Right ventricle myocardium superior (tissue), 1 donor: Measurements from ENCODE around the gene CARD11. TPM values are rescaled to one million over a fixed set of nuclear protein-coding genes. Genes with fewer than 3 reads are reported as not detected.

ENCODE experiments used
- ATAC-seq: fragments of 200-7000 bp; cut with Tn5 transposase; one replicate; pipeline ENCODE4 v1.9.1; 2020; ENCODE audit warnings: mild to moderate bottlenecking; ENCODE audit not compliant: poor library complexity
- DNase-seq: peaks from one replicate; pipeline ENCODE4 v3.0.0-alpha.2; 2020
- intact Hi-C: fragments of 100-400 bp; cut with DNase I; formaldehyde crosslinking; loops from one replicate; pipeline ENCODE4 v1.11.2; 2022
- long read RNA-seq: library from polyadenylated mRNA; unstranded; transcript quantifications from one replicate; pipeline ENCODE4 v2.0.0, GENCODE V29; 2021
- total RNA-seq: library from RNA; stranded (reverse); fragmentation: NEBNext Ultra II Directional; extraction: Animal tissue kit (Norgen Biotek cat#: 25700); gene quantifications from one replicate; pipeline ENCODE4 v1.2.1, GENCODE V29; 2021
- donor health status: DM: no; HTN: yes; CAD: no; lungs with severe emphysema.

The CARD11 gene
- total RNA-seq: 0.22 TPM
- long read RNA-seq: 0 reads

DNA sequence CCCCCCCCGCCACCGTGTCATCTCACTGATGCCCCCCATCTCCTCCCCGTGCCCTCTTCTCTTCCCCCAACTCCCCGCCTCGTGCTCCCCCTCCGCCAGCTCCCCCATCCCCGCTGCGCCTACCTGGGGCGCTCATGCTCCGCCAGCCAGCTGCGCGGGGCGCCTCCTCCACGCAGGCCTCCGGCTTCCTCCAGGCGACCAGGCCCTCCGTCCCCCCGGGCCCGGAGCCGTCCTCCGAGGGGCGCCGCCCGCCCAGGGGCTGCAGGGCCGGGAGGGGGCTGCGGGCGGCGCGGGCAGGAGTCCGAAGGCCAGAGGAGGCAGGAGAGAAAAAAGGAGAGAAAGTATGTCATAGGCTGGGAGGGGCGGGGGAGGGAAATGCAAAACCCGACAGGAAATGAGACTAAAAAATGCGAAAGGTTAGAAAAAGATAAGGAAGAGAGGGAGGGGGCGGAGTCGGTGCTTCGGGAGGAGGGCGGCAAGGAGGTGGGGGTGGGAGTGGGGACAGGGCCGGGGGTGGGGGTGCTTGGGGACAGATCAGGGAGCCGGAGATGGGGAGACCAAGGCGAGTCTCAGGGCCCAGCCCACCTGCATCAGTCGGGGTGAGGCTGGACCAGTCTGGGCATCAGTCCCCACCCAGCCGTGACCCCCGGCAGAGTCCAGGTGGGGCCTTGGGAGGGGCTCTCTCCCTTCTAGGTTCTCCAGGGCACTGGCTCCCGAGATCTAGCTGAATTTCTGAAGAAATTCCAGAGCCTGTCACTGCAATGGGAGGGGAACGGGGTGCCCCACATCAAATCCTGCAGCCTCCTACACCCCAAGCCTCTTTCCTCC, at the start of gene CARD11:
Gene CARD11 (minus strand): TSS at position 324 of the 828 bp plus-strand sequence. CDS start 85,361 bp downstream, outside the sequence.
- ATAC-seq (no peak), DNase-seq (no peak)
- intact Hi-C loops: no loop called here

DNA sequence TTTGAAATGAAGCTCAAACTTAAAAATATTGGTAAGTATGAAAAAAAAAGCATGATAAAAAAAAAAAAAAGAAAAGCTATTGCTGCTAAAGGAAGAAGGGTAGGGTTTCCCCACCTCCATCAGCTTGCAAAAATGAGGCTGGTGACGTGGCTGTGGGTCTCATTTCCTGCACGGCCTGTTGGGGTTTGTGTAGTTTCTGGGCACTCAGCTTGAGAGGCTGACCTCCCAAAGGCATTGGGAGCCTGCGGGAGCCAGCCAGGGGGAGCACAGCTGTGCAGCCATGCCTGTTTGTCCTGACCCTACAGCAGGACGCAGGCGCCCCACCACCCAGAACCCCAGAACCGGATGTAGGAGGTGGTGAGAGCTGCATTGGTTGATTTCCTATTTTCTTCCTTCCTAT, 48.8 kb upstream of the CARD11 start:
- intact Hi-C loops: no loop called here
- ATAC-seq: peak; percentile 70
- DNase-seq: peak; percentile 68

DNA sequence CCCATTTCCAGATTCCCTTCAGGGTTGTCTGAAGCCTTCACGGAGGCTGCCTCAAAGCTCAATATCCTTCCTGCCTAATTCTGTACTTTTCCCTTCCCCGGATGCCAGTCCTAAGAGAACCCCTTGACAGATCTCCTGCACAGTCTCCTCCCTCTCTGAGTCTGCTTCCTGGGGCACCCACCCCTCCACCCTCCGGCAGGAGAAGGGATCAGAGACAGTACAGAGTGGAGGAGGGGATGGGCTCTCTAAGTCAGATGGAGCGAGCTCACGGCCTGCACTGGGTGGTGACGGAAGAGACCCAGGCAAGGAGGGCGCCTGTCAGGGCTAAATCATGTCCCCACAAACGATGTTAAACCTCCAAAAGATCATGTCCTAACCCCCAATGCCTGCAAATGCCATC, 48.0 kb upstream of the CARD11 start:
- no peak for ATAC-seq
- DNase-seq: no peak
- intact Hi-C loops: no loop called here

DNA sequence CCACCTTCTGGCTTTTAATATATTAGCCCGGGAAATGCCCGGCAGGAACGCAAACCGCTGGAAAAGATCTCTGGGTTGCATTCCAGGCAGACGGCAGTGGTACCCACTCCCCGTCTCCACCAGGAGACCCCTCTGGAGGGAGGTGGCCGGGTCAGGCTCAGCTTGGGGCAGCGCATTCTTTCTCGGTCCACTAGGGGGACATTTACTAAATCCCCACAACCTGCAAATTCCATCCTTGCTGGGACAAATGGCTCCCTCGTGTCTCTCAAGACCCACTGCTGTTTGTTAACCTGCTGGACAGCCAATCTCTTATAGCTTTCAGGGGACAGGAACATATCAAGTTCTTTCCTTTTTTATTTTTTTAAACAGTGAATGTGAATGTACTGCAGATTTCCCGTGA, 45.8 kb upstream of the CARD11 start:
- intact Hi-C loops: no loop called here
- no peak for ATAC-seq

DNA sequence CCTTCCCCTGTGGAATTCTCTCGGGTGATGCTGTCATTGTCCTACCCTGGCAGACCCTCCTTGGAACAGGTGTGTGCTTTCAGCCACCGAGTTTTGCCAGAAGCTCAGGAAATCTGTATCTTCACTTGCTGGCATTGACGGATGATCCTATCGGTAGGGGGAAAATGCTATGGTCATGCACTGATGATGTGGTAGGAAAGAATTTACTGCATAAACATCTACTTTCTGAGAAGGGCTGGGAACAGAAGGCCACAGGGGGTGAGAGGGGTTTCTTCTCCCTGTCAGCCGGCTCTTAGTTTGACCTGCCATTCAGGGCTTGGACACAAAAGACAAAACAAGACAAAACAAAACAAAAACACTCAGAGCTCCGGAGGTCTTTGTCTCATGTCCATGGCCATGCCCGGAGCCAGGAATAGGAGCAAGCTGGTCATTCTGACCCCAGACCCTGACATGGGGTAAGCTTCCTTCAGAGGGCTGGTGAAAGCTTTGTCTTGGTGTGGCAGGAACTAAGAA, 43.6 kb upstream of the CARD11 start:
- no peak for ATAC-seq
- intact Hi-C loops: no loop called here
- no peak for DNase-seq

More for the DNA sequence above, 45.8 kb upstream of the CARD11 start:
- DNase-seq: no peak

DNA sequence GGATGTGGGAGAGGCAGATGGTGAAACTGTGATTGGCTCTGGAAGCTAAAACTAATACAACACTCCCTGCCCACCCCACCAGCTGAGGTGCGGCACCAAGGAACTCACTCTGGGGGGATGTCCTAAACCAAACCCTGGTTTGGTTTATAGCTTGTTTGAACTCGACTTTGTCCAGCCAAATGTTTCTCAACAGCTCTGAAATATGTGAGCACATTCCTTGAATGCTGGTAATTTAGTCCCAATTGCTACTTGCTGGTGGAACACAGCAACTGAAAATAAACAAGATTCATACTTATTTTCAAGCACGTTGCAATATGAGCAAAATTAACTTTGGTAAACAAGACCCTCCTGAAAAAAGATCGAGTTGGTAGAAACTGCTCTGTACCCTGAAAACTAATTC, 39.7 kb upstream of the CARD11 start:
- no peak for ATAC-seq
- intact Hi-C loops: no loop called here
- DNase-seq: no peak

DNA sequence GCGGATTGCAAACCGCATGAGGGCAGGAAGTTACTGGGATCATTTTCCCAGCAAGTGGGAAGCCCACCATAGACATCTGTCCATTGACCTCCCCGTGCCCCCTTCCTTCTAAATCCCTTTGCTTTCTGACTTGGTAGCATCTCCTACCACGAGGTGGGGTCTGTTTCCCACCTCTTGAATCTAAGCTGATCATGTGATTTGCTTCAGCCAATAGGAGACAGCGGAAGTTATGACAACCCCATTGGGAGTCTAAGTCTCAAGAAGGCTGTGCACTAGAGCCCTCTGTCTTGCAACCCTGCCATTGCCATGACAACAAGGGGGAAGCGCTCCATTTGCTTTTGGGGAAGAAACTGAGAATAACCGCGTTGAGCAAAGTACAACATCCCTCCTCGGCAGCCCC, 39.2 kb upstream of the CARD11 start:
- no peak for ATAC-seq
- intact Hi-C loops: no loop called here
- DNase-seq: no peak

DNA sequence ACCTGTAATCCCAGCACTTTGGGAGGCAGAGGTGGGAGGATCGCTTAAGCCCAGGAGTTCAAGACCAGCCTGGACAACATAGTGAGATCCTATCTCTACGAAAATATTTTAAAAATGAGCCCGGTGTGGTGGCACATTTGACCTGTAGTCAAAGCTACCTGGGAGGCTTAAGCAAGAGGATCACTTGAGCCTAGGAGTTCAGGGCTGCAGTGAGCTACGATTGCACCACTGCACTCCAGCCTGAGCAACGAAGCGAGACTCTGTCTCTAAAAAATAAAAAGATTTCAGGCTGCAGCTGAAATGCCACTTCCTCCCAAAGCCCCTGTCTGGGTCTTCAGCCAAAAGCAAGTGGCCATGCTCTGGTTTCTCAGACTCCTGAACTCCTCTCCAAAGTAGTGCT, 38.7 kb upstream of the CARD11 start:
- DNase-seq (no peak), ATAC-seq (no peak)
- intact Hi-C loops: no loop called here

DNA sequence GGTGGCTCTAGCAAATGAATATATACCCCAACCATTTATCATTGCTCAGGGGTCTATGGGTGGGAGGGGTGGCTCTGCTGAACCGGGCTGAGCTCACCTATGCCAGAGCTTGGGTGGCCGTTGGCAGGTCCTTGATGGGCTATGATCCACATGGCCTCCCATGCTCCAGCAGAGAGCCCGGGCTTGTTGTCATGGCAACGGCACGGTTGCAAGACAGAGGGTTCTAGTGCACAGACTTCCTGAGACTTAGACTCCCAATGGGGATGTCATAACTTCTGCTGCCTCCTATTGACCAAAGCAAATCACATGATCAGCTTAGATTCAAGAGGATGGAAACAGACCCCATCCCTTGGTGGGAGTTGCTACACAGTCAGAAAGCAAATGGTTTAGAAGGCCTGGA, 36.4 kb upstream of the CARD11 start:
- intact Hi-C loops: no loop called here
- no peak for ATAC-seq
- DNase-seq: no peak

DNA sequence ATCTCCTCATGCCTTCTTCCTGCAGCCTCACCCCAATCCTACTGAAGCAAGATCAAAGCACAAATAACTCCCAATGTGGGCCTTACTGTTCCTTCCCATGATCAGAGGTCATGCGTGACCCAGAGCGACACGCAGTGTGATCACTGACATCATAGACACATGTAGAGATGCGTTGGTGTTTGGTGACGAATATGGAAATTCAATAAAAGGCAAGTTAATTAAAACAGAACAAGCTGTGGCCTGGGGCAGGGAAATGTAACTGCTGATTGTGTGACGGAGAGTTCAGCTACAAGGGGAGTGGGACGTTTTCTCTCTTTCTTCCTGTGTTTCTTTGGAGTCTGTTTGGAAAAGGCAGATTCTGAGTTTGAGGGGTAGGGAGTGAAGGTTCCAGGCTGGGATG, 34.8 kb upstream of the CARD11 start:
- intact Hi-C loops: no loop called here
- no peak for ATAC-seq
- DNase-seq: no peak

DNA sequence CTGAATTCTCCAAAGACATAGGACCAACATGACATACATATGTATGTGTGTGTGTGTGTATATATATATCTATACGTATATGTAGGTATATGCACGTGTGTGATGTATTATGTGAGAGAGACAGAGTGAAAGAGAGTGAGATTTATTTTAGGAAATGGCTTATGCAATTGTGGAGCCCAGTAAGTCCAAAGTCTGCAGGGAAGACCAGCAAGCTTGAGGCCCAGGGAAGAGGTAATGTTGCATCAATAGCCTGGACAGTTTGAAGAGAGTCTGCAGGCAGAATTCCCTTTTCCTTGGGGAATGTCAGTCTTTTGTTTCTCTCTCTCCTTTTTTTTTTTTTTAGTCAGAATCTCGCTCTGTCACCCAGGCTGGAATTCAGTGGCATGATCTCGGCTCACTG, 33.0 kb upstream of the CARD11 start:
- intact Hi-C loops: no loop called here
- no peak for ATAC-seq
- DNase-seq: no peak

DNA sequence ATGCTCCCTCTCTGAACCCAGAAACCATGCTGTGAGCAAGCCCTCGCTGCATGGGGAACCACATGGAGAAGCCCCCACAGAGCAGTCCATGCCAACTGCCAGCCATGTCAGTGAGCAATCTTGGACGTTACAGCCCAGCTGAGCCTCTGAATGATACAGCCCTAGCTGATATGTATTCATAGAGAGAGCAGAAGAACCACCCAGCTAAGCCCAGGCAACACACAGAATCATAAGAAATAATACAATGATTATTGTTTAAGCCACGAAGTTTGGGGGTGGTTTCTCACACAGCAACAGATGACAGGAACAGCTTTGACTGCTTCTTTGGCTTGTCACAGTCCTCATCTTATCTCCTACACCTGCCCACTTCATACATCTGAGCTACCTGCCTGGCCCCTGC, 32.5 kb upstream of the CARD11 start:
- intact Hi-C loops: no loop called here
- DNase-seq (no peak), ATAC-seq (no peak)

DNA sequence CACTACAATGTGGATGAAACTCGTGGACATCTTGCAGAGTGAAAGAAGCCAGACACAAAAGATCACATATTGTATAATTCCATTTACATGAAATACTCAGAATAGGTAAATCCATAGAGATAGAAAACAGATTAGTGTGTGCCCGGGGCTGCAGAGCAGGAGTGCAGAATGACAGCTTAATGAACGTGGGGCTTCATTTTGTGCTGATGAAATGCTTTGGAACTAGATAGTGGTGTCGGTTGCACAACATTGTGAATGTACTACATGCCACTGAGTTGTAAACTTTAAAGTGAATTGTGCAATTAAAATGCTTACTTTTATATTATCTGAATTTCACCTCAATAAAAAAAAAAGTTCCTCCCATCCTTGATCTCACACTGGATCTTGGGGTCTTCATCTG, 31.8 kb upstream of the CARD11 start:
- ATAC-seq (no peak), DNase-seq (no peak)
- intact Hi-C loops: no loop called here

DNA sequence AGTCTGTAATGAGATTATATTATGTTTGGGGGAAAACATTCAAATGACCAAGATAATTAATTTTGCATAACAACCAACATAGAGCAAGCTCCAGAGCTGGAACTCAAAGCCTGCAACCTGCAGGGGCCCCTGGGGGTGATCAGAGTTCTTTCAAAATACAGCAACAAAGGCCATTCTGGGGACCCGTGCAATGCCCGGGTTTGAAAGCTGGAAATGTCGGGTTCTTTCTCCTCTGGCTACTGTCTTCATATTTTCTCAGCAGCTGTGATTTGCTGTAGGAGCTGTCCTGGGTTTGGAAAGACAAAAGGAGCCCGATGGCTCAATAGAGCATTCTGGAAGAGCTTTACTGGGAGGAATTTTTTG, 30.8 kb upstream of the CARD11 start:
- ATAC-seq (no peak), DNase-seq (no peak)
- intact Hi-C loops: no loop called here

DNA sequence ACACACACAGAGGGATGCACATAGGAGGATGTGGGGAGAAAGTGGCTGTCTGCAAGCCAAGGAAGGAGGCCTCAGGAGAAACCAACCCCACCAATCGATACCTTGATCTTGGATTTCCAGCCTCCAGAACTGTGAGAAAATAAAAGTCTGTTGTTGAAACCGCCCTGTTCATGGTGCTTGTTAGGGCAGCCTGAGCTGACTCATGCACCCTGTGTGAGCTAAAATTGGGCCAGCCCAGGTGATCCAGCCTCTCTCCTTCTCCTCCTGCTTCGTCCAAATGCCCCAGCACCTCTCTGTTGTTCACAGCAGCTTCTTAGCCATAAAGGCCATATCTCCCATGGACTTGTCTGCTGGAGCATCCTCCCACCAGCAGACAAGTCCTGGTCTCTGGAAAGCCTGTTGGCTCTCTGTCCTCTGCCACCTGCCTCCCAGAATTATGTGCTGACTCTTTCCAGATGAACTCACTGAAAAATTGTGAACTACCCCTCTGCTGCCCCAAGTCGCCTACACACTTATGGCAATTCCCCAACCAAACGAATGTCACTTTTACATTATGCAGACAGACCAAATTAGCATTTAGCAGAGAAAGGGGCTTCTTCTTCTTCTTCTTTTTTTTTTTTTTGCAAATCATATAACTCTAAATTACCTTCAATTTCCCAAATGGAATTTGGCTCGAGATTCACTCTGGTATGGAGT, 30.2 kb upstream of the CARD11 start:
- ATAC-seq (no peak), DNase-seq (no peak)
- intact Hi-C loops: no loop called here

DNA sequence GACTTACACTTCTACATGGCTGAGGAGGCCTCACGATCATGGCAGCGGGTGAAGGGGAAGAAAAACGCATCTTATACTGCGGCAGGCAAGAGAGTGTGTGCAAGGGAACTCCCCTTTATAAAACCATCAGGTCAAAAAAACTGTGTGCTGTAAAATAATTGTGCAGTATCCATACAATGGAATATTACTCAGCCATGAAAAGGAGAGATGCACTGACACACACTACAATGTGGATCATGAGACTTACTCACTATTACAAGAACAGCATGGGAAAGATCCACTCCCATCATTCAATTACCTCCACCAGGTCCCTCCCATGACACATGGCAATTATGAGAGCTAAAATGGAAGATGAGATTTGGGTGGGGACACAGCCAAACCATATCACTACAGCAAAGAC, 27.2 kb upstream of the CARD11 start:
- DNase-seq (no peak), ATAC-seq (no peak)
- intact Hi-C loops: no loop called here

DNA sequence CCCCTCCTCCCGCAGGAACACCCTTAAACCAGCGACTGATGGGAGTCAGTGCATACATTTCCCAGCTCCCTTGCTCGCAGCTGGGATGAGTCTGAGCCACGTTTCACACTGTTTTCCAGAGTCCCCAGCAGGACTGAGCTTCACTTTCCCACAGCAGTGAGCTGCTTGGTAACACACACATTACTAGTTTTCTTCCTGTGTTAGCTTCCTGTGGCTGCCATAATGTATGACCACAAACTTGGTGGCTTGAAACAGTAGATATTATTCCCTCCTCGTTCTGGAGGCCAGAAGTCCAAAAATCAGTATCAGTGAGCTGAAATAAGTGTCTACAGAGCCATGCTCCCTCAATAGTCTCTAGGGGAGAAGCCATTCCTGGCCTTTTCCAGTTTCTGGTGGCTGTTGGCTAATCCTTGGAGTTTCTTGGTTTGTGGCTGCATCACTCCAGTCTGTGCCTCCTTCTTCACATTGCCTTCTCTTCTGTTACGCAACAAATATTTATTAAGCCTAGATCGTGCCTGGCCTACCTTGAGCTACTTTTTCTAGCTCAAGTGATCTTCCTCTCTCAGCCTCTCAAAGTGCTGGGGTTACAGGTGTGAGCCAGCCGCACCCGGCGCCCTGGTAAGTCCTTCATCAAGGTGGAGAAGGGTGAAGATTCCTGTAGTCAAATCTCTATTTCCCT, 26.2 kb upstream of the CARD11 start:
- intact Hi-C loops: no loop called here
- no peak for ATAC-seq
- no peak for DNase-seq

DNA sequence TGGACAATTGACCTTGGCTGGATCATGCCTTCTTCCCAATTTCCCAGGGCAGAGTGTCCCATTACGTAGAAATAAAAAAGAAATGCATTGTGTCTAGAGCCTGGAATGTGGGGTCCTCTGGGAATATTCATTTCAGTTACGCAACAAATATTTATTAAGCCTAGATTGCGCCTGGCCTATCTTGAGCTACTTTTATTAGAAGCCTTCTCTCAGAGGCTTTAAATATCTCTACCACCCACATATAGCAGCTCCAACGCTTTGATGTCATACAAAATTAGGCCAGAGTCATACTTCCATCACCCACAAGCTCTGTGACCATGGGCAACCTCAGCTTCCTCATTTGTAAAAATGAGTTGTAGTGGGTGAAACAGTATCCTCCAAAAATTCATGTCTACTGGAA, 24.9 kb upstream of the CARD11 start:
- DNase-seq: no peak
- ATAC-seq: no peak
- intact Hi-C loops: no loop called here

DNA sequence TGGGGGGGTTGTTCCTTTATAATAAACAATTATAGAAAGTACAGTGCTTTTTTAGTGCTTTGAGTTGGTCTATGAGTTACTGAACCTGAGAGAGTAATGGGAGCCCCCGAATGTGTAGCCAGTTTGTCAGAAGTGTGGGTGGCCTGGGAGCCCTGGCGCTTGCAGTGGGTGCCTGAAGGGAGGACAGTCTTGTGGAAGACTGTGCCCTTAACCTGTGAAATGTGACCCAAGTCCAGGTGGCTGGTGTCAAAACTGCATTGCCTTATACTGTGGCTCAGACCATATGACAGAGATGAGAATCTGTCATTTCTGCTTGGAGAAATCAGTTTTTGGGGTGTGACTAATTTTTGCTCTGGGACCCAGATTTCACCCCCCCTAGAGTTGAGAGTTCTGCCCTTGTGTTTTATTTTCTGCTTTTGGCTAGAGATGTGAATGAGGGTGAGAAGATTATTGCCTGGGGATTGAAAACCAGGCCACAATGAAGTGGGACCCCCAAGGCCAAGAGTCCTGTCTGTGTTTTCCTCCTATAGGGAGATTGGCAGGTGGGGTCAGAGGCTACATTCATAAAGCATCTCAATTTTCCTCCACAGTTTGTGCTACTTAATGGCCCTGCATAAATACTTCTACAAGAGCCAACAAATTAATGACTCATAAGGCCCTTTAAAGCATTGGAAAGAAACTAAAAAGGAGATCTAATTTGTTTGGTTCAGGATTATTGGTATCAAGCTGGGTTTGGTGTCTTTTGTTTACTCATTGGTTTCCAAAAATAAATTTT, 24.1 kb upstream of the CARD11 start:
- ATAC-seq (no peak), DNase-seq (no peak)
- intact Hi-C loops: no loop called here
